ENCODE results near the gene MCM3AP. TPM values are rescaled to one million over a fixed set of nuclear protein-coding genes. Genes with fewer than 3 reads are reported as not detected.
A peak's percentile ranks its signal among the peaks of the same experiment; 100 is the strongest.

Gene MCM3AP
- total and polyA plus RNA-seq, 9 of the 15 experiments (the other 6 are each of a cell fraction or from before 2014, with no cell fraction given), result 6.5 to 179 (median 69.6) TPM

DNA sequence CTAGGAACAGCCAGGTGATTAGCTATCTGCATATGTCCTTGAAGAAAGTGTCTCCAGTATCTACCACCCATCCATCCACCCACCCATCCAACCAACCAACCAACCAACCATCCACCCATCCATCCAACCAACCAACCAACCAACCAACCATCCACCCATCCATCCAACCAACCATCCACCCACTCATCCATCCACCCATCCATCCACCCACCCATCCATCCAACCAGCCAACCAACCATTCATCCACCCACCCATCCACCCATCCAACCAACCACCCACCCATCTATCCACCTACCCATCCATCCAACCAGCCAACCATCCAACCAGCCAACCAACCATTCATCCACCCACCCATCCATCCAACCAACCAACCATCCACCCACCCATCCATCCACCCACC lies 26.2 kb upstream of the MCM3AP start:
- H3K9me1 ChIP-seq (ENCODE audit: control insufficient read depth, insufficient read depth, low read length), result no peaks in the 10 kb centered on the region
- no peak for DNase-seq (ENCODE audit: extremely low read depth in 1 of 4, low spot score in 3 of 4)
- H3K9ac ChIP-seq (ENCODE audit: insufficient read depth in 1 of 2, low read depth in 2 of 2, low read length in 2 of 2), result no peak overlapping the region
- H3K9me3 ChIP-seq (replicated peaks; ENCODE audit: control insufficient read depth, insufficient read depth, low read depth, low read length), result no peaks in the 10 kb centered on the region
- CTCF ChIA-PET (ENCODE audit: low intra/inter-chr PET ratio), result no interaction called here
- H3K27me3 ChIP-seq (ENCODE audit: control insufficient read depth in 2 of 2, insufficient read depth in 2 of 2, low read length in 2 of 2), result no peaks in the 10 kb centered on the region
- in situ Hi-C loops (cut with MboI), result no loop called here
- H3K4me3 ChIP-seq, result no peak overlapping the region
- no TSS peak for BruUV-seq (replicated peaks)
- H3K79me2 ChIP-seq (ENCODE audit: control insufficient read depth, insufficient read depth, low read length), result no peaks in the 10 kb centered on the region
- POLR2A ChIA-PET, result interaction anchor here (1.6 kb wide), 1 partner anchor 19 kb away, joined by 5 read pairs; no protein-coding TSS in a partner anchor
- H4K20me1 ChIP-seq (replicated peaks; ENCODE audit: control insufficient read depth, insufficient read depth, low read length), result 0 out of 2 replicates have a peak, but pooled peaks cover 2% of the 10 kb centered on the region
- H3K27ac ChIP-seq (ENCODE audit: extremely low read depth, low read depth, low read length), result no peak overlapping the region
- H3K4me2 ChIP-seq (ENCODE audit: insufficient read depth, low read length), result no peak overlapping the region
- no peak for FAIRE-seq
- no peak for ATAC-seq
- no peak overlapping the region for H2AFZ ChIP-seq (ENCODE audit: low read depth, low read length)
- peaks cover 68% of the 10 kb centered on the region; the same call in 2 of the 3 replicates for H3K36me3 ChIP-seq (ENCODE audit: control insufficient read depth, insufficient read depth, low read length)
- H3K4me1 ChIP-seq (replicated peaks in 1 of 2; ENCODE audit: control insufficient read depth in 2 of 2, insufficient read depth in 2 of 2, low read length in 2 of 2), result peaks cover 0 to 8% of the 10 kb centered on the region in 2 experiments; a peak in 2 of 5 replicates
- intact Hi-C loops (cut with micrococcal nuclease), result no loop called here
- TF ChIP-seq MTA3 (IDR thresholded peaks at IDR 0.05; ENCODE audit: borderline replicate concordance) (no peak), NCOA6 (IDR thresholded peaks at IDR 0.05) (no peak), ZNF764 (CRISPR knock-in tag; IDR thresholded peaks at IDR 0.05; ENCODE audit: low read depth) (no peak), EHMT2 (IDR thresholded peaks at IDR 0.05) (0 out of 2 replicates have a peak, but pooled peaks have one; percentile 45), NR1H2 (CRISPR knock-in tag; IDR thresholded peaks at IDR 0.05) (no peak), MAFG (tag; conservative IDR thresholded peaks at IDR 0.05) (no peak), TAL1 (IDR thresholded peaks at IDR 0.05) (no peak), POLR2G (IDR thresholded peaks at IDR 0.05; ENCODE audit: low read depth, low read length) (0 out of 2 replicates have a peak, but pooled peaks have one; percentile 2), SAFB (IDR thresholded peaks at IDR 0.05; ENCODE audit: borderline replicate concordance, low read depth, low read length) (no peak), ZNF644 (tag; IDR thresholded peaks at IDR 0.05; ENCODE audit: low read depth) (no peak)
- TF ChIP-seq, protein P1, sequence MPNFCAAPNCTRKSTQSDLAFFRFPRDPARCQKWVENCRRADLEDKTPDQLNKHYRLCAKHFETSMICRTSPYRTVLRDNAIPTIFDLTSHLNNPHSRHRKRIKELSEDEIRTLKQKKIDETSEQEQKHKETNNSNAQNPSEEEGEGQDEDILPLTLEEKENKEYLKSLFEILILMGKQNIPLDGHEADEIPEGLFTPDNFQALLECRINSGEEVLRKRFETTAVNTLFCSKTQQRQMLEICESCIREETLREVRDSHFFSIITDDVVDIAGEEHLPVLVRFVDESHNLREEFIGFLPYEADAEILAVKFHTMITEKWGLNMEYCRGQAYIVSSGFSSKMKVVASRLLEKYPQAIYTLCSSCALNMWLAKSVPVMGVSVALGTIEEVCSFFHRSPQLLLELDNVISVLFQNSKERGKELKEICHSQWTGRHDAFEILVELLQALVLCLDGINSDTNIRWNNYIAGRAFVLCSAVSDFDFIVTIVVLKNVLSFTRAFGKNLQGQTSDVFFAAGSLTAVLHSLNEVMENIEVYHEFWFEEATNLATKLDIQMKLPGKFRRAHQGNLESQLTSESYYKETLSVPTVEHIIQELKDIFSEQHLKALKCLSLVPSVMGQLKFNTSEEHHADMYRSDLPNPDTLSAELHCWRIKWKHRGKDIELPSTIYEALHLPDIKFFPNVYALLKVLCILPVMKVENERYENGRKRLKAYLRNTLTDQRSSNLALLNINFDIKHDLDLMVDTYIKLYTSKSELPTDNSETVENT (CRISPR knock-in tag; IDR thresholded peaks at IDR 0.05), result no peak
- TF ChIP-seq, protein P2, sequence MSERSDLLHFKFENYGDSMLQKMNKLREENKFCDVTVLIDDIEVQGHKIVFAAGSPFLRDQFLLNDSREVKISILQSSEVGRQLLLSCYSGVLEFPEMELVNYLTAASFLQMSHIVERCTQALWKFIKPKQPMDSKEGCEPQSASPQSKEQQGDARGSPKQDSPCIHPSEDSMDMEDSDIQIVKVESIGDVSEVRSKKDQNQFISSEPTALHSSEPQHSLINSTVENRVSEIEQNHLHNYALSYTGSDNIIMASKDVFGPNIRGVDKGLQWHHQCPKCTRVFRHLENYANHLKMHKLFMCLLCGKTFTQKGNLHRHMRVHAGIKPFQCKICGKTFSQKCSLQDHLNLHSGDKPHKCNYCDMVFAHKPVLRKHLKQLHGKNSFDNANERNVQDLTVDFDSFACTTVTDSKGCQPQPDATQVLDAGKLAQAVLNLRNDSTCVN (CRISPR knock-in tag; IDR thresholded peaks at IDR 0.05), result peak; percentile 23; the same call in 1 of the 2 replicates
- TF ChIP-seq, protein P3, sequence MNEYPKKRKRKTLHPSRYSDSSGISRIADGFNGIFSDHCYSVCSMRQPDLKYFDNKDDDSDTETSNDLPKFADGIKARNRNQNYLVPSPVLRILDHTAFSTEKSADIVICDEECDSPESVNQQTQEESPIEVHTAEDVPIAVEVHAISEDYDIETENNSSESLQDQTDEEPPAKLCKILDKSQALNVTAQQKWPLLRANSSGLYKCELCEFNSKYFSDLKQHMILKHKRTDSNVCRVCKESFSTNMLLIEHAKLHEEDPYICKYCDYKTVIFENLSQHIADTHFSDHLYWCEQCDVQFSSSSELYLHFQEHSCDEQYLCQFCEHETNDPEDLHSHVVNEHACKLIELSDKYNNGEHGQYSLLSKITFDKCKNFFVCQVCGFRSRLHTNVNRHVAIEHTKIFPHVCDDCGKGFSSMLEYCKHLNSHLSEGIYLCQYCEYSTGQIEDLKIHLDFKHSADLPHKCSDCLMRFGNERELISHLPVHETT (CRISPR knock-in tag; conservative IDR thresholded peaks at IDR 0.05 in 1 of 2, IDR thresholded peaks at IDR 0.05 in 1 of 2), result no peak
- TF ChIP-seq, protein P4, sequence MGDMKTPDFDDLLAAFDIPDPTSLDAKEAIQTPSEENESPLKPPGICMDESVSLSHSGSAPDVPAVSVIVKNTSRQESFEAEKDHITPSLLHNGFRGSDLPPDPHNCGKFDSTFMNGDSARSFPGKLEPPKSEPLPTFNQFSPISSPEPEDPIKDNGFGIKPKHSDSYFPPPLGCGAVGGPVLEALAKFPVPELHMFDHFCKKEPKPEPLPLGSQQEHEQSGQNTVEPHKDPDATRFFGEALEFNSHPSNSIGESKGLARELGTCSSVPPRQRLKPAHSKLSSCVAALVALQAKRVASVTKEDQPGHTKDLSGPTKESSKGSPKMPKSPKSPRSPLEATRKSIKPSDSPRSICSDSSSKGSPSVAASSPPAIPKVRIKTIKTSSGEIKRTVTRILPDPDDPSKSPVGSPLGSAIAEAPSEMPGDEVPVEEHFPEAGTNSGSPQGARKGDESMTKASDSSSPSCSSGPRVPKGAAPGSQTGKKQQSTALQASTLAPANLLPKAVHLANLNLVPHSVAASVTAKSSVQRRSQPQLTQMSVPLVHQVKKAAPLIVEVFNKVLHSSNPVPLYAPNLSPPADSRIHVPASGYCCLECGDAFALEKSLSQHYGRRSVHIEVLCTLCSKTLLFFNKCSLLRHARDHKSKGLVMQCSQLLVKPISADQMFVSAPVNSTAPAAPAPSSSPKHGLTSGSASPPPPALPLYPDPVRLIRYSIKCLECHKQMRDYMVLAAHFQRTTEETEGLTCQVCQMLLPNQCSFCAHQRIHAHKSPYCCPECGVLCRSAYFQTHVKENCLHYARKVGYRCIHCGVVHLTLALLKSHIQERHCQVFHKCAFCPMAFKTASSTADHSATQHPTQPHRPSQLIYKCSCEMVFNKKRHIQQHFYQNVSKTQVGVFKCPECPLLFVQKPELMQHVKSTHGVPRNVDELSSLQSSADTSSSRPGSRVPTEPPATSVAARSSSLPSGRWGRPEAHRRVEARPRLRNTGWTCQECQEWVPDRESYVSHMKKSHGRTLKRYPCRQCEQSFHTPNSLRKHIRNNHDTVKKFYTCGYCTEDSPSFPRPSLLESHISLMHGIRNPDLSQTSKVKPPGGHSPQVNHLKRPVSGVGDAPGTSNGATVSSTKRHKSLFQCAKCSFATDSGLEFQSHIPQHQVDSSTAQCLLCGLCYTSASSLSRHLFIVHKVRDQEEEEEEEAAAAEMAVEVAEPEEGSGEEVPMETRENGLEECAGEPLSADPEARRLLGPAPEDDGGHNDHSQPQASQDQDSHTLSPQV (IDR thresholded peaks at IDR 0.05), result no peak

All from K562 (cell line).